ENCODE measurements around the gene RPTOR.
A peak's percentile ranks its signal among the peaks of the same experiment; 100 is the strongest.

Gene RPTOR

GRCh38 chr17:80740141-80740540 lies 195.5 kb downstream of the RPTOR start:
- H3K36me3 ChIP-seq (ENCODE audit: control insufficient read depth in 2 of 2, insufficient read depth in 1 of 2, low read length in 2 of 2), result peaks cover 5 to 16% of the 10 kb centered on the region in 2 experiments; a peak in 2 of 3 replicates
- no peak for TF ChIP-seq ZNF121 (tag by site-specific recombination; IDR thresholded peaks at IDR 0.05)
- no peak for TF ChIP-seq OVOL3 (tag by site-specific recombination; IDR thresholded peaks at IDR 0.05)
- no peak for TF ChIP-seq GLI2 (tag by site-specific recombination; IDR thresholded peaks at IDR 0.05; ENCODE audit: borderline replicate concordance, low read depth)
- POLR2A ChIA-PET, result no interaction called here
- no peaks in the 10 kb centered on the region for H3K4me1 ChIP-seq (ENCODE audit: control insufficient read depth, insufficient read depth, low read length)
- H3K9me3 ChIP-seq (ENCODE audit: control insufficient read depth, insufficient read depth, low read depth, low read length), result no peaks in the 10 kb centered on the region; the same call in none of the 2 replicates
- H3K27ac ChIP-seq (ENCODE audit: extremely low read depth, low read depth, low read length), result no peak overlapping the region
- CTCF ChIA-PET, result no interaction called here
- no peak overlapping the region for H3K4me3 ChIP-seq (ENCODE audit: low read depth, low read length)

- CTCF ChIA-PET, result interaction anchor here (0.6 kb wide), 1 partner anchor 8 kb away, joined by 3 read pairs; no protein-coding TSS in a partner anchor
- Histone ChIP-seq H3K36me3 (ENCODE audit: control insufficient read depth in 2 of 2, insufficient read depth in 1 of 2, low read length in 2 of 2) (peaks cover 5 to 16% of the 10 kb centered on the region in 2 experiments; a peak in 2 of 3 replicates), H3K4me3 (ENCODE audit: low read depth, low read length) (no peak overlapping the region), H3K4me1 (ENCODE audit: control insufficient read depth, insufficient read depth, low read length) (no peaks in the 10 kb centered on the region), H3K27ac (ENCODE audit: extremely low read depth, low read depth, low read length) (no peak overlapping the region), H3K9me3 (ENCODE audit: control insufficient read depth, insufficient read depth, low read depth, low read length) (no peaks in the 10 kb centered on the region; the same call in none of the 2 replicates)
- TF ChIP-seq ZNF23 (tag by site-specific recombination; IDR thresholded peaks at IDR 0.05; ENCODE audit: borderline replicate concordance), result no peak
- peak; percentile 54 for TF ChIP-seq KLF1 (tag by site-specific recombination; IDR thresholded peaks at IDR 0.05)
- peak; percentile 53; the same call in 1 of the 2 replicates for TF ChIP-seq ZNF394 (tag by site-specific recombination; IDR thresholded peaks at IDR 0.05; ENCODE audit: borderline replicate concordance)
- no peak for TF ChIP-seq REST (tag by site-specific recombination; IDR thresholded peaks at IDR 0.05)
- no peak for TF ChIP-seq KLF7 (tag by site-specific recombination; IDR thresholded peaks at IDR 0.05; ENCODE audit: borderline replicate concordance)
- 0 out of 2 replicates have a peak, but pooled peaks have one; percentile 36 for TF ChIP-seq WT1 (tag by site-specific recombination; IDR thresholded peaks at IDR 0.05)
- no peak for TF ChIP-seq SCRT1 (tag by site-specific recombination; IDR thresholded peaks at IDR 0.05; ENCODE audit: borderline replicate concordance)
- peak; percentile 95 for TF ChIP-seq ZFHX2 (tag by site-specific recombination; conservative IDR thresholded peaks at IDR 0.05)
- TF ChIP-seq EGR2 (tag by site-specific recombination; IDR thresholded peaks at IDR 0.05; ENCODE audit: low read depth), result peak; percentile 93
- TF ChIP-seq ZNF146 (tag by site-specific recombination; IDR thresholded peaks at IDR 0.05), result no peak
- no peak for TF ChIP-seq KLF17 (tag by site-specific recombination; IDR thresholded peaks at IDR 0.05)
- TF ChIP-seq ZNF645 (tag by site-specific recombination; IDR thresholded peaks at IDR 0.05), result no peak
- TF ChIP-seq ZNF677 (tag by site-specific recombination; IDR thresholded peaks at IDR 0.05), result no peak
- POLR2A ChIA-PET, result no interaction called here
Observed at GRCh38 chr17:80742091-80742490, 197.5 kb downstream of the RPTOR start.
